WERI-Rb-1 (cell line): ENCODE data around the gene C17orf67.

ENCODE experiments used
- DNase-seq: peaks from one replicate; pipeline ENCODE4 v3.0.0-alpha.2; 2020
- H3K27ac ChIP-seq: fragments of 250-450 bp; sonication (Bioruptor Pico); 2 replicates; pipeline ENCODE4 v1.5.1; 2020; ENCODE audit warnings: mild to moderate bottlenecking, moderate library complexity
- H3K27me3 ChIP-seq: fragments of 250-450 bp; sonication (Bioruptor Pico); 2 replicates; pipeline ENCODE4 v1.5.1; 2021; ENCODE audit warnings: mild to moderate bottlenecking, low read depth, moderate library complexity; ENCODE audit not compliant: insufficient read depth, severe bottlenecking
- H3K36me3 ChIP-seq: fragments of 250-450 bp; sonication (Bioruptor Pico); 2 replicates; pipeline ENCODE4 v1.5.1; 2020; ENCODE audit warnings: mild to moderate bottlenecking, moderate library complexity
- H3K4me3 ChIP-seq: 2 replicates; pipeline ENCODE4 v1.5.1; 2011; ENCODE audit warnings: low read depth, mild to moderate bottlenecking, control low read depth, low read length
- H3K9me3 ChIP-seq: fragments of 250-450 bp; sonication (Bioruptor Pico); 2 replicates; pipeline ENCODE4 v1.5.1; 2021; ENCODE audit warnings: mild to moderate bottlenecking, moderate library complexity; ENCODE audit not compliant: severe bottlenecking
- CTCF ChIP-seq: IDR thresholded peaks from 2 replicates; pipeline ENCODE4 v1.5.1; 2011; ENCODE audit warnings: low read depth, mild to moderate bottlenecking, control low read depth, inconsistent platforms, low read length

C17orf67 gene

DNA sequence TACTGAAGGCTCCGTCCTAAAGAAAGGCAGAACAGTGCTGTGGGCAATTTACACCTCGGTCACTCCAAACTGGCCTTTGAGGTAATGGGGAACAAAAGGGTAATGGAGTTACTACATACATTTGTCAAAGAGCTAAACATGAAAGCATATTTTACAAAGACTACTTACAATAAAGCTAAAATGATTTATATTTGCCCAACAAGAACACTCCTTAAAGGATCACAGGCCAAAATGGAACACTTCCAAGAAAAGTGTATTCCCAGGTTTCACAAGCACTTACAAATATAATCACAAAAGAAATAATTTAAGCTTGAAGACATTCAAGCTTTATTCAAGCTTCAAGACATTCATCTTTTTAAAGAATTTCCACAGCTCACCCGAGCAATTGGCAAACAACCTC is 29.3 kb downstream of the C17orf67 start:
- no peak overlapping the region for H3K4me3 ChIP-seq
- no peak overlapping the region for H3K27ac ChIP-seq
- peaks cover 3% of the 10 kb centered on the region for H3K27me3 ChIP-seq
- no peak for DNase-seq
- H3K9me3 ChIP-seq: no peaks in the 10 kb centered on the region
- TF ChIP-seq CTCF: no peak
- no peaks in the 10 kb centered on the region for H3K36me3 ChIP-seq

DNA sequence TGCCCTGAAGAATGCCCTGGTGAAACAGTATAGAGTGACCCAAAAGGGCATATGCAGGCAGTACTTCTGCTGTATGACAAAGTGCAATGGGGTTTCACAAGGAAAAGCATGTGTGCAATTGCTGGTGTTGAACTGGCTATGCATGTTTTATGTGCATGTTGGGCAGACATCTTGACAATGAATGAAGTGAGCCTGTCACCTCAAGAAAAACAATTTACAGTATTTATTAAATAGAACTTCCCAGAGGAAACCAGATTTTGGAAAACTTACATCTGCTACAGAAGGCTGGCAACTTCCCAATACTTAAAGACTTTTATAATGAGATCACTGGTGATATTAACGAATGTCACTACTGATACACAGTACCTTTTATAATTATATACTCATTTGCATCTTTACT is 30.6 kb downstream of the C17orf67 start:
- Histone ChIP-seq H3K4me3 (no peak overlapping the region), H3K9me3 (no peaks in the 10 kb centered on the region), H3K27me3 (peaks cover 3% of the 10 kb centered on the region), H3K36me3 (no peaks in the 10 kb centered on the region), H3K27ac (no peak overlapping the region)
- no peak for TF ChIP-seq CTCF
- no peak for DNase-seq

DNA sequence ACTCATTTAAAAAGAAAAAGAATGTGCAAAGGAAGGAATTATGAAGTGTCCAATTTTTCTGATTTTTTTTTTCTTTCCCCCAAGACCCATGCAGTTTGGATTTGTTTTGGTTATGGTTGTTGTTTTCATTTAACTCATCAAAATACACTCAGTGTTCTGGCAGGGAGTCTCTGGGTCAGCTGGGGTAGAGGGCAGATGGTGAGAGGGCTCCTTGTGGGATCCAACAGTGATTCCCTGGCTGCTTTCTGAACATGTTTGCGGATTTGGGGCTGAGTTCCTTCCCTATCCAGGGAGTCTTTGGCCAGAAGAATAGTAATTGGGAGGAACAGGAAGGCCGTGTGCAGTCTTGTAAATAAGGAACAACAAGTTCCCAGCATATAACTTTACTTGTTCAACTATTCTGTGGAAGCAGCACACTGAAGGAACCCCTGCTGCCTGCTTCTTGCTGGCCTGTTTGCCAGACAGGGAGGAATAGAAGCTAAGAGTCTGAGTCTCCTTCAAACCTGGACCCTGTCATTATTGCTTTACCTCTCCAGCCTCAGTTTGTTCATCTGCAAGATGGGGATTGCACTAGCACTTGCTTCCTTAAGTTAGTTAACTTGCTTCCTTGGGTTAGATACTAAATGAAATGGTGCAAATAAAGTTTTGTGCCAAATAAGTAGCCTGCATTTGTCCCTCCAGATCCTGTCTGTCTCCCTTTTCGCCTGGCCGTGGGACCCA is 32.1 kb downstream of the C17orf67 start:
- H3K27ac ChIP-seq: no peak overlapping the region
- peaks cover 7% of the 10 kb centered on the region for H3K27me3 ChIP-seq
- no peak for TF ChIP-seq CTCF
- no peak for DNase-seq
- no peak overlapping the region for H3K4me3 ChIP-seq
- H3K36me3 ChIP-seq: no peaks in the 10 kb centered on the region
- H3K9me3 ChIP-seq: no peaks in the 10 kb centered on the region

DNA sequence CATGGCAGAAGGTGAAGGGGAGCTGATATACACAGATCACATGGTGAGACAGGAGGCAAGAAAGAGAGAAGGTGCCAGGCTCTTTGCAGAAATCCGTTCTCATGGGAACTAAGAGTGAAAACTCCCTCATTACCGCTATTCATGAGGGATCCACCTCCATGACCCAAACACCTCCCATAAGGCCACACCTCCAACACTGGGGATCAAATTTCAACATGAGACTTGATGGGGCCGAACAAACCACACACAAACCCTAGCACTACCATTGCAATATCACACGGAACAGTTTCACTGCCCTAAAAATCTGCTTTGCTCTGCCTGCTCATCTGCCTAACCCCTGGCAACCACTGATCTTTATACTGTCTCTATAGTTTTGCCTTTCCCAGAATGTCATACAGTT is 34.8 kb downstream of the C17orf67 start:
- Histone ChIP-seq H3K27ac (no peak overlapping the region), H3K36me3 (no peaks in the 10 kb centered on the region), H3K4me3 (no peak overlapping the region), H3K9me3 (no peaks in the 10 kb centered on the region), H3K27me3 (peaks cover 9% of the 10 kb centered on the region)
- TF ChIP-seq CTCF: no peak
- DNase-seq: no peak

- H3K4me3 ChIP-seq: no peak overlapping the region
Measured at GRCh38 chr17:56796536-56796935, 37.2 kb downstream of the C17orf67 start.

More at GRCh38 chr17:56796536-56796935, 37.2 kb downstream of the C17orf67 start:
- H3K27ac ChIP-seq: no peak overlapping the region
- no peak for TF ChIP-seq CTCF
- DNase-seq: no peak
- no peaks in the 10 kb centered on the region for H3K9me3 ChIP-seq
- peaks cover 10% of the 10 kb centered on the region for H3K27me3 ChIP-seq
- no peaks in the 10 kb centered on the region for H3K36me3 ChIP-seq
